ENCODE results near the gene SV2C.
"Not testable (repeated sequence)": the region's sequence is repeated elsewhere in the genome, so short reads cannot be mapped to it uniquely, and the experiment has no call there.

The SV2C gene

GRCh38 chr5:76204713-76205112 is 121.5 kb downstream of the SV2C start:
- no peak for DNase-seq

GRCh38 chr5:76207120-76207519 is 123.9 kb downstream of the SV2C start:
- no peak for DNase-seq

- DNase-seq = no peak
Measured at GRCh38 chr5:76209297-76209696, 126.1 kb downstream of the SV2C start.

GRCh38 chr5:76210946-76211345 is 127.8 kb downstream of the SV2C start:
- no peak for DNase-seq

DNA sequence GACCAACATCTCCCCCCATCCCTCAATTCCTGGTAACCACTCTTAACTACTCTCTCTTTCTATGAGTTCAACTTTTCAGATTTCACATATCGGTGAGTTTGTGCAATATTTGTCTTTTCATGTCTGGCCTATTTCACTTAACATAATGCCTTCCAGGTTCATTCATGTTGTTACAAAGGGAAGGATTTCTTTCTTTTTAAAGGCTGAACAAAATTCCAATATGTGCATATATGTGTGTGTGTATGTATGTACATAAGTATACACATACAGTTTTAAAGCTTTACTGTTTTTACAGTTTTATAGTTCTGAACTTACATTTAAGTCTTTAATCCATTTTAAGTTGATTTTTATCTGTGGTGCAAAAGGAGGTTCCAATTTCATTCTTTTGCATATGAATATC is 130.7 kb downstream of the SV2C start:
- DNase-seq = no peak

- DNase-seq = no peak
Measured at GRCh38 chr5:76216748-76217147, 133.6 kb downstream of the SV2C start.

GRCh38 chr5:76219636-76220035 is 136.5 kb downstream of the SV2C start:
- no peak for DNase-seq

DNA sequence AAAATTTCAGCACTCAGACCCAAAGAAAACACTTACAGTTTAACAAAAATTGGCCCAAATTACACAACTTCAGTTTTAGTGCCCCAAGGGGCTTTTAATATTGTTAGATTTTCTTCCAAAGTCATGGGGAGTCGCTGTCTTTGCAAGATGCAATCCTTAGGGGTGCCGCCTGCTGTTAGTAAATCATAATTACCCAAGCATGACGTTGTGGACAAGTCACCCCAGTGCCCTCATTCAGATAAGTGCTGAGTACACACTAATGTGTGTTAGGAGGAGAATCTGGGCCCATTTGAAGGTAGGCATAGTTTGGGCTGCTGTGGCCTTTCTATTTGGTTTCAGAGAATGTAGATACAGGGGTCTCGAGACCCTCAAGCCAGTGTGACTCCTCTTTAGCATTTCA is 138.1 kb downstream of the SV2C start:
- no peak for DNase-seq

DNA sequence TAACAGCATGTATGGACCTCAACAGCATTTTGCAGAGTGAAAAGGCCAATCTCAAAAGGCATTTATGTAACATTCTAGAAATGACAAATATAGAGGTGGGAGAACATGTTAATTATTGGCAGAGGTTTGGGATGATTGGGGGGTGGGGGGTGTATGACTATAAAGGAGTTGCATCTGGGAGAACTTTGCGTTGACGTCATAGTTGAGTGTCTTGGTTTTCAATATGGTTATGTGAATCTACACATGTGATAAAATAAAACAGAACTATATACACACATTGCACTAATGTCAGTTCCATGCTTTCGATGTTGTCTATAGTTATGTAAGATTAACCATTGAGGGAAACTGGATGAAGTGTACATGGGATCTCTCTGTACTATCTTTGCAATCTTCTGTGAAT is 139.1 kb downstream of the SV2C start:
- no peak for DNase-seq

GRCh38 chr5:76223696-76224095 is 140.5 kb downstream of the SV2C start:
- DNase-seq = no peak

- DNase-seq = no peak
Measured at GRCh38 chr5:76224898-76225297, 141.7 kb downstream of the SV2C start.

- no peak for DNase-seq
Measured at GRCh38 chr5:76225336-76225735, 142.2 kb downstream of the SV2C start.

GRCh38 chr5:76229900-76230299 is 146.7 kb downstream of the SV2C start:
- no peak for DNase-seq

- DNase-seq = no peak
Measured at GRCh38 chr5:76230711-76231285, 147.6 kb downstream of the SV2C start.

DNA sequence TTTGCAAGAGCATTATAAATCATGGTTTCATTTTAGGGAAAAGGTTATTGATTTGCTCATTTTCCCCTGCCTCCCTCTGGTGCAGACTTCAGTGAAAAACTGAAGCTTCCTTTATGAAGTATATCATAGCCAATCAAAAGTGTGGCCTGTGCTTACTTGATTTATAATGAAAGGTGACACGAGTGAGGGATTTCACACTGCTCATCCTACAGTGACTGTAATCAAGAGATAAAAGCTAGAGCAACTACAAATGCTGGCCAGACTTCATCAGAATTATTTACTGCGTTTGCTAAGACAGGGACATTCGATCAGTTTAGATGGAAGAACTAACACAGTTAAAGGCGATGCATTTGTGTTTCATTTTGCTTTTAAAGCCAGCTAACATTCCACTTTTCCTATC is 151.5 kb downstream of the SV2C start:
- DNase-seq = no peak

GRCh38 chr5:76236684-76237083 is 153.5 kb downstream of the SV2C start:
- no peak for DNase-seq

DNA sequence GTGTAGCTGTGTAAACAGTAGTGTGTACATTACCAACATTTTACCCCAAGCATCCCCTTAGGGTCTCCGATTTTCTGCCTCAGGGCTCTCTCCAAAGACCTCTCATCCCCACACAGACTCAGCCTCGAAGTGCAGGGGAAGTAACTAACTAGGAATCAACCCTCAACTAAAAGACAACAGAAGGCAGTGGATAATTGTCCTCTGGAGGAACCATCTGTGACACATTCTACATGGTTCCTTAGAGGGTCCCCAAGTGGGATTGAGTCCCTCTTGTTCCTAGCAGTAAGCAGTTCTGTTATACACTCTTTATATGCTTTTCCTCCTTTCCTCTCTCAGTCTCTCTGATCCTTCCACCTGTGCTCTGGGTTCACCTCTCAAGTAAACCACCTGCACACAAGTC is 157.2 kb downstream of the SV2C start:
- no peak for DNase-seq

DNA sequence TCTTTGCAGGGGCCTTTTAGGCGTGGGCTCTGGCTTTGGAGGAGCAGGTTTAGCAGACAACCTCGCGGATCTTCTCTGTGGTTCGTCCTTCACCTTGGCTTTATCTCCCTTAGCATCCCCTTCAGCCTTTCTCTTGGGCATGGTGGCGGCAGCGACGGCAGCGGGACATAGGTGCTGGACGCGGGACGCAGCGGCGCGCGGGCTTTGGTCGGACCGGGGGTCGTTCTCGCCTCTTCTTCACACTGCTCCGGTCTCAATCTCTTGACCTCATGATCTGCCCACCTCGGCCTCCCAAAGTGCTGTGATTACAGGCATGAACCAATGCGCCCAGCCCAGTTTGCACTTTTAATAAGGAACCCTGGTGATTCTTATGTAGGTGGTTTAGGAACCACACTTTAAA is 159.0 kb downstream of the SV2C start:
- DNase-seq = not testable (repeated sequence)

DNA sequence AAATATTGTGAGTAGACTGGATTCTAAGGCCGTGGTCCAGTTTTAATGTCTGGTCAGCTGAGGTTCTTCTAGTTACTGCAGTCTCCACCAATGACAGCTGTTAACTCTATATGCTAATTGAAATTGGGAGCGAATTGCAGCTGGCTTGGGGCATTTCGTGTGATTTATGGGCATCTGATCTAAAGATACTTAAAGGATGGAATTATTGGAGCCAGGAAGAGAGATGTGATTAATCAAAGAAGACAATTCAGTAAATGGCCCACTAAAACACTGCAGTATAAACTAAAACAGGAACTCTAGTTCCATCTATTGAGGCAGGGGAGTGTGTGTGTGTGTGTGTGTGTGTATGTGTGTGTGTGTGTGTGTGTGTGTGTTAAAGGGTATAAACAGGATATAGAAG is 162.4 kb downstream of the SV2C start:
- no peak for DNase-seq

DNA sequence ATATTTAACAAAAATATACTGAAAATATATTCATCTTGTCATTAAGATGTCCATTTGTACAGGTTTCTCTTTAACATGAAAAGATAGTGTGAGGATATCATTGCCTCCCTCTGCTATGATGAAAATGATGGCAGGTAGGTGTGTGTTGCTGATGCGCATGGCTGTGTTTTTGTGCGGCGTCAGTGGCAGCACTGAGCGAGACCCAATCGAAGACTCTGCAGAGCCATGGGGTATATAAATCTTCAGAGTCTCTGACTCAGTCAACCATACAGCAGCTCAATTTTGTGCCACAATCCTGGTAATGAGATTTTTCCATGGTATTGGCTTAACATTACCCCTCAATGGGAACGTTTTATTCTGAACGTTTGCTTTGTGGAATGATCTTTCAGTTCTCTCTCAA is 166.4 kb downstream of the SV2C start:
- no peak for DNase-seq

DNA sequence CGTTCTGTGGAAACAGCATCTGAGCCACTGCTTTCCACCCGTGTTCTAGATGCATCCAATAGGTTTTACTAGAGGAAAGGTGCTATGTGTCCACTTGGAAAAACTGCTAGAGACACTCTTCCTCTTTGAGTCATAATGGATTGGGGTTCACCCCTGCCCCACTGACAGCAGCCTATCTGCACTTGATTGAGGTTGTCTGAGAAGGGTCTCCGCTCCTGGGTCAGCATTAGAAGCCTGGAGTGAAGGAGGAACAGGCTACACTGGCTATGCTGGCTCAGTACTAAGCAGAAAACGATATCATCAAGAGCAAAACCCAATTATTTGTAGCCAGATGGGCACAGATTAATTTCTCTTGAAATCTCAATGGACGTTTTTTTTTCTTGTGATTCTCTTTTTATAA is 167.3 kb downstream of the SV2C start:
- DNase-seq = no peak

DNA sequence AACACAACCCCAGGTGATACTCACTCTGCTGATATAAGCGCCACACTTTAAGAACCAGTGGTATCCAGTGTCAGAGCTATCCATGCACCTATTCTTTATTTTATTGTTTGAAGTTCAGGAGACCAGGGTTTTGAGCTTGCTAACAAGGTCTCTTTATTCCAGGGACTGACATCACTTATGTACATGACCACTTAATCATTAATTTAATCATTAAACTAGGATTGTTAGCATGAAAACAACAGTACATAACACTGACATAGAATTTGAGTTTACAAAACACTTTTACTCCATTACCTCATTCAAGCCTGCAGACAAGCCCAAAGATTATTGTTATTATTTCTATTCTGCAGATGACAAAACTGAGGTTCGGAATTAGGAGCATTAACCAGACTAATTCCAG is 168.5 kb downstream of the SV2C start:
- no peak for DNase-seq

GRCh38 chr5:76252437-76252836 is 169.3 kb downstream of the SV2C start:
- no peak for DNase-seq

GRCh38 chr5:76256116-76256889 is 173.1 kb downstream of the SV2C start:
- DNase-seq = peak; percentile 71

- no peak for DNase-seq
Measured at GRCh38 chr5:76257225-76257833, 174.1 kb downstream of the SV2C start.
